Keratinocyte (primary cell): ENCODE data around the gene SYS1. TPM values are rescaled to one million over a fixed set of nuclear protein-coding genes. Genes with fewer than 3 reads are reported as not detected.

Experiments used
- DNase-seq: peaks from one replicate; pipeline ENCODE4 v3.0.0-alpha.2; 2011; ENCODE audit warnings: low read depth, missing footprints, low spot score
- FAIRE-seq: peaks from 2 replicates; lab custom pipeline; 2011; peaks lifted over from hg19 to GRCh38; lab: Jason Lieb, UNC
- H2AFZ ChIP-seq: 2 replicates; pipeline ENCODE4 v1.6.0; 2012; ENCODE audit warnings: low read length, control low read depth, inconsistent platforms; ENCODE audit not compliant: control insufficient read depth
- H3K27ac ChIP-seq: 2 replicates; pipeline ENCODE4 v1.5.1; 2011; ENCODE audit warnings: low read length; ENCODE audit not compliant: control insufficient read depth, insufficient read depth
- H3K27me3 ChIP-seq: 3 replicates; pipeline ENCODE4 v1.6.0; 2011; ENCODE audit warnings: low read length; ENCODE audit not compliant: control insufficient read depth, insufficient read depth; ENCODE audit errors: extremely low read depth
- H3K36me3 ChIP-seq, 2 experiments: 2 replicates in 1 of 2; 3 replicates in 1 of 2; pipeline ENCODE4 v1.5.1; 2011; ENCODE audit warnings: low read length in 2 of 2, mild to moderate bottlenecking in 1 of 2; ENCODE audit not compliant: control insufficient read depth in 2 of 2, insufficient read depth in 2 of 2; ENCODE audit errors: extremely low read depth in 1 of 2
- H3K4me1 ChIP-seq: 3 replicates; pipeline ENCODE4 v1.5.1; 2011; ENCODE audit warnings: low read length; ENCODE audit not compliant: control insufficient read depth, insufficient read depth; ENCODE audit errors: extremely low read depth
- H3K4me2 ChIP-seq: 3 replicates; pipeline ENCODE4 v1.6.0; 2011; ENCODE audit warnings: low read depth, low read length; ENCODE audit not compliant: control insufficient read depth, insufficient read depth; ENCODE audit errors: extremely low read depth
- H3K4me3 ChIP-seq, 3 experiments: fragments of 200-600 bp in 1 of 3; sonication (generic) in 1 of 3; 2 replicates in 2 of 3; 3 replicates in 1 of 3; pipeline ENCODE4 v1.5.1; 2011 to 2016; ENCODE audit warnings: low read length in 3 of 3, mild to moderate bottlenecking in 3 of 3, control low read depth in 2 of 3, inconsistent platforms in 1 of 3, low read depth in 1 of 3, mixed read lengths in 1 of 3, mixed run types in 1 of 3, moderate library complexity in 1 of 3; ENCODE audit not compliant: control insufficient read depth in 2 of 3, insufficient read depth in 2 of 3; ENCODE audit errors: extremely low read depth in 1 of 3
- H3K79me2 ChIP-seq: 2 replicates; pipeline ENCODE4 v1.6.0; 2012; ENCODE audit warnings: low read length; ENCODE audit not compliant: control insufficient read depth, insufficient read depth
- H3K9ac ChIP-seq: 3 replicates; pipeline ENCODE4 v1.6.0; 2011; ENCODE audit warnings: low read length; ENCODE audit not compliant: control insufficient read depth, insufficient read depth; ENCODE audit errors: extremely low read depth
- H3K9me1 ChIP-seq: 3 replicates; pipeline ENCODE4 v1.6.0; 2011; ENCODE audit warnings: low read length; ENCODE audit not compliant: control insufficient read depth, insufficient read depth; ENCODE audit errors: extremely low read depth
- H3K9me3 ChIP-seq: 2 replicates; pipeline ENCODE4 v1.5.1; 2012; ENCODE audit warnings: low read depth, low read length; ENCODE audit not compliant: control insufficient read depth
- H4K20me1 ChIP-seq: 3 replicates; pipeline ENCODE4 v1.6.0; 2011; ENCODE audit warnings: low read length; ENCODE audit not compliant: control insufficient read depth, insufficient read depth; ENCODE audit errors: extremely low read depth
- EZH2 ChIP-seq: IDR thresholded peaks from one replicate; pipeline ENCODE4 v1.6.1; 2012; ENCODE audit warnings: inconsistent platforms, mild to moderate bottlenecking, low read length, moderate library complexity
- dilution Hi-C: fragments of 300-500 bp; cut with MboI; formaldehyde crosslinking; loops from one replicate; pipeline ENCODE4 v1.7.0; 2020; ENCODE audit warnings: low sequenced_read_pairs; ENCODE audit not compliant: extremely low pct_ligation_motif_present
- polyA plus RNA-seq, 5 experiments: library from polyadenylated mRNA; depleted of rRNA in 3 of 5; stranded (reverse) in 3 of 5; stranded (forward) in 1 of 5; unstranded in 1 of 5; fragments of >200 nt; gene quantifications; 1 replicate in 1 of 5; 2 replicates in 3 of 5; 3 replicates in 1 of 5; pipeline versions ENCODE4 v1.2.1 to v1.2.3, GENCODE V29; 2011 to 2012; ENCODE audit warnings: missing spikeins in 2 of 5, low read depth in 1 of 5, low replicate concordance in 1 of 5
- TF ChIP-seq, protein P1 (sequence below), 3 experiments: IDR thresholded peaks in 1 of 3; conservative IDR thresholded peaks in 1 of 3; optimal IDR thresholded peaks in 1 of 3; 2 replicates in 2 of 3; 3 replicates in 1 of 3; pipeline versions ENCODE3 to v1.5.1; 2011; ENCODE audit warnings: low read length in 3 of 3, mild to moderate bottlenecking in 3 of 3, moderate library complexity in 2 of 3, control low read depth in 1 of 3, inconsistent platforms in 1 of 3; ENCODE audit not compliant: insufficient read depth in 2 of 3; ENCODE audit errors: extremely low read depth in 1 of 3

SYS1 gene
- polyA plus RNA-seq, 1 donor (not counting 4 experiments of a cell fraction or from before 2014, with no cell fraction given): 16.8 TPM

DNA sequence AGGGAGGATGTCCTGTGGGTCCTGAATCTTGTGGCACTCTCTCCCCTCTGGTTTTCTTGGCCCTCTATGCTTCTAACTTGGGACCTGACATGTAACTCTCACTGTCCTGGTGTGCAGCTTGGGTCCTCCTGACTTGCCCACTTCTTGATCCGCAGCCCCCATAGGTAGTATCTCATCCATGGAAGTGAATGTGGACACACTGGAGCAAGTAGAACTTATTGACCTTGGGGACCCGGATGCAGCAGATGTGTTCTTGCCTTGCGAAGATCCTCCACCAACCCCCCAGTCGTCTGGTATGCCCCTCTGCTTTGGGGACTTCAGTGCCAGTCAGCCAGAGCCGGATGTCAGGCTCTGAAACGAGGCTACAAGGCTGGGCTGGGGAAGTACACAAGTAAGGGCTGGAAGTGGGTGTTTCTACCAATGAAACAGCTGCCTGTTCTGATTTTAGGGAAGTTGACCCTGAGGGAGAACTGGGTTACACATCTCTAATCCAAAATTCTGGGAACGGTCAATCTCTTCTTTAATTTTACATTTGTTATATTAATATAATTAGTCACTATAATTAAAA is 45.8 kb downstream of the SYS1 start:
- peaks cover 2% of the 10 kb centered on the region for H3K9me1 ChIP-seq
- no peak overlapping the region for H3K9ac ChIP-seq
- no peaks in the 10 kb centered on the region for H4K20me1 ChIP-seq
- no peaks in the 10 kb centered on the region for H3K79me2 ChIP-seq
- no peak overlapping the region for H3K27ac ChIP-seq
- H2AFZ ChIP-seq: no peak overlapping the region
- TF ChIP-seq, protein P1, sequence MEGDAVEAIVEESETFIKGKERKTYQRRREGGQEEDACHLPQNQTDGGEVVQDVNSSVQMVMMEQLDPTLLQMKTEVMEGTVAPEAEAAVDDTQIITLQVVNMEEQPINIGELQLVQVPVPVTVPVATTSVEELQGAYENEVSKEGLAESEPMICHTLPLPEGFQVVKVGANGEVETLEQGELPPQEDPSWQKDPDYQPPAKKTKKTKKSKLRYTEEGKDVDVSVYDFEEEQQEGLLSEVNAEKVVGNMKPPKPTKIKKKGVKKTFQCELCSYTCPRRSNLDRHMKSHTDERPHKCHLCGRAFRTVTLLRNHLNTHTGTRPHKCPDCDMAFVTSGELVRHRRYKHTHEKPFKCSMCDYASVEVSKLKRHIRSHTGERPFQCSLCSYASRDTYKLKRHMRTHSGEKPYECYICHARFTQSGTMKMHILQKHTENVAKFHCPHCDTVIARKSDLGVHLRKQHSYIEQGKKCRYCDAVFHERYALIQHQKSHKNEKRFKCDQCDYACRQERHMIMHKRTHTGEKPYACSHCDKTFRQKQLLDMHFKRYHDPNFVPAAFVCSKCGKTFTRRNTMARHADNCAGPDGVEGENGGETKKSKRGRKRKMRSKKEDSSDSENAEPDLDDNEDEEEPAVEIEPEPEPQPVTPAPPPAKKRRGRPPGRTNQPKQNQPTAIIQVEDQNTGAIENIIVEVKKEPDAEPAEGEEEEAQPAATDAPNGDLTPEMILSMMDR (optimal IDR thresholded peaks at IDR 0.05 in 1 of 3, IDR thresholded peaks at IDR 0.05 in 1 of 3, conservative IDR thresholded peaks at IDR 0.05 in 1 of 3; ENCODE audit: extremely low read depth in 1 of 3, insufficient read depth in 2 of 3, low read length in 3 of 3): no peak
- TF ChIP-seq EZH2: no peak
- H3K4me3 ChIP-seq: no peak overlapping the region
- H3K27me3 ChIP-seq: peaks cover 8% of the 10 kb centered on the region
- peaks cover 4% of the 10 kb centered on the region for H3K4me1 ChIP-seq
- DNase-seq: no peak
- no peaks in the 10 kb centered on the region for H3K9me3 ChIP-seq
- FAIRE-seq: no peak
- H3K36me3 ChIP-seq: peaks cover 5 to 10% of the 10 kb centered on the region in 2 experiments
- H3K4me2 ChIP-seq: no peak overlapping the region
- dilution Hi-C loops: no loop called here

DNA sequence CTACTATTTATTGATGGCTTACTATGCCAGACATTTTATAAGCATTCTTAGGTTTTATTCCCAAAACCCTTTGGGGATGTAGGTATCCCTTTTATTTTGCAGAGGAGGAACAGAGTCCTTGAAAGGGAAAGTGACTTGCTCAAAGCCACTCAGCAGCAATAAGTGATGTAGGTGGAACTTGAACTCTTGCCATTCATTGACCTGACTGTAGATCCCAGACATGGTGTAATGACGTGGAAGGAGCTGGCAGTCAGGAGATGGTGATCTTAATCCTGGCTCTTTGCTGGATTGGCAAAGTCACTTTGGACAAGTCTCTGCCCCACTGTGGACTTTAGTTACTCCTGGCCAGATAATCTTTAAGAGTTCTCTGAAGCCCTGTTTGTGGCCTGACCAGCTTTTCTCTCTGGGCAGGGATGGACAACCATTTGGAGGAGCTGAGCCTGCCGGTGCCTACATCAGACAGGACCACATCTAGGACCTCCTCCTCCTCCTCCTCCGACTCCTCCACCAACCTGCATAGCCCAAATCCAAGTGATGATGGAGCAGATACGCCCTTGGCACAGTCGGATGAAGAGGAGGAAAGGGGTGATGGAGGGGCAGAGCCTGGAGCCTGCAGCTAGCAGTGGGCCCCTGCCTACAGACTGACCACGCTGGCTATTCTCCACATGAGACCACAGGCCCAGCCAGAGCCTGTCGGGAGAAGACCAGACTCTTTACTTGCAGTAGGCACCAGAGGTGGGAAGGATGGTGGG is 46.7 kb downstream of the SYS1 start:
- Histone ChIP-seq H4K20me1 (no peaks in the 10 kb centered on the region), H3K9me3 (no peaks in the 10 kb centered on the region), H3K27me3 (peaks cover 8% of the 10 kb centered on the region), H3K4me1 (peaks cover 4% of the 10 kb centered on the region), H3K9ac (no peak overlapping the region), H3K4me2 (no peak overlapping the region), H3K27ac (no peak overlapping the region), H3K79me2 (no peaks in the 10 kb centered on the region), H3K36me3 (peaks cover 5 to 10% of the 10 kb centered on the region in 2 experiments), H3K9me1 (peaks cover 2% of the 10 kb centered on the region), H3K4me3 (no peak overlapping the region), H2AFZ (no peak overlapping the region)
- TF ChIP-seq, protein P1 (optimal IDR thresholded peaks at IDR 0.05 in 1 of 3, IDR thresholded peaks at IDR 0.05 in 1 of 3, conservative IDR thresholded peaks at IDR 0.05 in 1 of 3; ENCODE audit: extremely low read depth in 1 of 3, insufficient read depth in 2 of 3, low read length in 3 of 3): no peak
- TF ChIP-seq EZH2: no peak
- DNase-seq (no peak), FAIRE-seq (no peak)
- dilution Hi-C loops: no loop called here
